IPS DF 4.7 (cell line): Measurements from ENCODE around the gene ELK4.

Experiments used
- DNase-seq: peaks from one replicate; pipeline ENCODE4 v3.0.0-alpha.2; 2013; ENCODE audit warnings: low spot score; ENCODE audit errors: extremely low read depth

Gene ELK4

GRCh38 chr1:205568135-205568468 is 63.7 kb downstream of the ELK4 start:
- DNase-seq, result no peak

DNA sequence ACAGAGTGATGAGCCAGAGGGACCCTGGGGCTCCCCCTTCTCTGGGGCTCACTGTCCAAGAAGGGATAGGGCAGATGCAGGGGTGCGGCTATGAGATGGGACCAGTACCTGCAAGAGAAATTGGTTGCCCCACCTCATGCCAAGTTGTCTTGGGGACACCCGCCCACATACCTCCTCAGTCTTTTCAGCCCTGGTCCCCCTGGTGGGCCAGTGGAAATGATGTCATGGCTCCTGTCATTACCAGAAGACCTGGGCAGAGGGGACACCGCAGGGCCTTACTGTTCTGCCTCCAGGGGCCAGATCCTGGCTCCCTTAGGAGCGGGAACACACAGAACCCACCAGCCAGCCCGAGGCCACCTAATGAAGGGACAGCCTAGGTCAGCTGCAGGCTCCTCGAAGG is 64.1 kb downstream of the ELK4 start:
- no peak for DNase-seq

GRCh38 chr1:205565799-205566198 is 66.0 kb downstream of the ELK4 start:
- DNase-seq, result no peak

- no peak for DNase-seq
Measured at GRCh38 chr1:205563927-205564441, 67.8 kb downstream of the ELK4 start.

DNA sequence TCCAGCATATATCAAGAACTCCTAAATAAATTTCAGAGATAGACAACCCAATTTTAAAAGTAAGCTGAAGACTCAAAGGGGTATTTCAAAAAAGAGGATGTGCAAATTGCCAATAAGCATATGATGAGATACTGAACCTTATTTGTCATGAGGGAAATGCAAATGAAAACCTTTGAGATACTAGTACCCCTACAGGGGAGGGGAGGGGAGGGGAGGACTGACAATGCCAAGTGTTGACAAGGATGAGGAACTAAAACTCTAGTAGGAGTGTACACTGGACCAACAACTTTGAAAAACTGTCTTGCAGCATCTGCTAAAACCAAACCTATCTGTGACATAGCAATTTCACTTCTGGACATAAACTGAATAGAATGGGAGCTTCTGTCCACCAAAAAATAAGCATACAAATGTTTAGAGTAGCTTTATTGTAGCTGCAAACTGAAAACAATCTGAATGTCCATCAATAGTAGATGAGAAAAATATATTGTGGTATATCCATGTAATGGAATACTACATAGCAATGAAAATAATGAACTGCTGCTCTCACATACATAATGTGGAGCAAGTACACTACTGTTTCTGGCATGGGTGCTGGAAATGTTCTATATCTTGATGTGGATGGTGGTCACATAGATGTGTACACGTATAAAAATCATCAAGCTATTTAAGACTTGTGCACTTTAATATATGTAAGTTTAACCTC is 70.2 kb downstream of the ELK4 start:
- no peak for DNase-seq
